ENCODE data around the gene RABL2A. TPM values are rescaled to one million over a fixed set of nuclear protein-coding genes. Genes with fewer than 3 reads are reported as not detected.
A peak's percentile ranks its signal among the peaks of the same experiment; 100 is the strongest.
"Not testable (repeated sequence)": the region's sequence is repeated elsewhere in the genome, so short reads cannot be mapped to it uniquely, and the experiment has no call there.

RABL2A gene
- 4.7 and 9.2 TPM in 2 replicates for total RNA-seq

GRCh38 chr2:113626616-113627330 is at the start of gene RABL2A:
Gene RABL2A, plus strand, starts transcription at chr2:113627266. Its CDS starts 1,341 bp downstream, at chr2:113628607.
- H3K4me3 ChIP-seq (ENCODE audit: low read depth, low read length) = peak within 1 kb of the TSS; percentile 58
- not testable (repeated sequence) for DNase-seq (ENCODE audit: low read depth)

GRCh38 chr2:113578508-113578907 is 48.6 kb upstream of the RABL2A start:
- H3K4me3 ChIP-seq (ENCODE audit: low read depth, low read length); DNase-seq (ENCODE audit: low read depth): not testable (repeated sequence)

DNA sequence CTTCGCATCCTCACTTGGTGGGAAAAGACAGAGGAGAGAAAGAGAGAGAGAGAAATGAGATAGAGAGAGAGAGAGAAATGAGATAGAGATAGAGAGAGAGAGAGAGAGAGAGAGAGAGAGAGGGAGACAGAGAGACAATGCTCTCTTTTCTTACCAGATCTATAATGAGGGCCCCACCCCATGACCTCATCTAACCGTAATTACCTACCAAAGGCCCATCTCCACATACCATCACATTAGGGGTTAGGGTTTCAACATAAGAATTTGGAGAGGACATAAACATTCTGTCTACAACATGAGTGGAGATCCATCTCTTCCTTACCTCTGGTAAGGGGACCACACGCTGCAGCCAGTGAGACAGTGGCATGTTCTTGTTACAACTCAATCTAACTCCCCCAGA is 44.6 kb upstream of the RABL2A start:
- DNase-seq (ENCODE audit: low read depth) = not testable (repeated sequence)

DNA sequence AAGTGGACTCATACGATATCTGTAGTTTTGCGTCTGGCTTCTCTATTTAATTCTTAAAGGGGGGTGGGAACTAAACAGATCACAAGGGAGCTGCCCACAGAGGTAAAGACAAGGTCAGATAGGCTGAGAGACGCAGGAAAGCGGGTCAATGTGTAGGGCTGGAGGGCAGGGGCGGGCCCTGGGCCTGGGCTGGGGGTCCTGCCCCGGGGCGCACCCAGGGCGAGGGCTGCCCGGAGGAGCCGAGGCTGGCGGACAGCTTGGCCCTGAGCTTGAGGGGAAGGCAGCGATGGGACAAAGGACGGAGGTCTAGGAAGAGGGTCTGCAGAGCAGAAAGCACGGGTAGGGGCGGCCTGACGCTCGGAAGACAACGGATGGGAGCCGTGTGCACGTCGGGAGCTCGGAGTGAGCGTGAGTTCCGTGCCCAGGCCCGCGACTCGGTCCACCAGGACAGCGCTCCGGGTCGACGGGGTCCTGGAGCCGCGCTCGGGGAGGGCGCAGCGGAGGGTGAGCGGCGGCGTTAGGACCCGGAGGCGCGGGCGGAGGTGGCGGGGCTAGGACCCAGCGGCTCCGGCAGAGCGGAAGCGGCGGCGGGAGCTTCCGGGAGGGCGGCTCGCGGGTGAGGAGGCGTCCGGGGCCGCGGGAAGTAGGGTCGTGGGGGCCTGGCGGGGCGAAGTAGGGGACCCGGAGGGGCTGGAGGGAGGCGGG is 43.4 kb upstream of the RABL2A start:
- DNase-seq (ENCODE audit: low read depth) = not testable (repeated sequence)
- H3K4me3 ChIP-seq (ENCODE audit: low read depth, low read length) = peak overlapping the region; percentile 70

More for the DNA sequence above, 44.6 kb upstream of the RABL2A start:
- H3K4me3 ChIP-seq (ENCODE audit: low read depth, low read length) = not testable (repeated sequence)

GRCh38 chr2:113584311-113585092 is 42.6 kb upstream of the RABL2A start:
- peak overlapping the region; percentile 70 for H3K4me3 ChIP-seq (ENCODE audit: low read depth, low read length)
- not testable (repeated sequence) for DNase-seq (ENCODE audit: low read depth)

GRCh38 chr2:113587201-113587600 is 39.9 kb upstream of the RABL2A start:
- TF ChIP-seq CTCF (conservative IDR thresholded peaks at IDR 0.05; ENCODE audit: low read depth, low read length) = peak; percentile 47
- not testable (repeated sequence) for DNase-seq (ENCODE audit: low read depth); H3K4me3 ChIP-seq (ENCODE audit: low read depth, low read length)

- not testable (repeated sequence) for H3K4me3 ChIP-seq (ENCODE audit: low read depth, low read length)
Measured at GRCh38 chr2:113589591-113589990, 37.5 kb upstream of the RABL2A start.

DNA sequence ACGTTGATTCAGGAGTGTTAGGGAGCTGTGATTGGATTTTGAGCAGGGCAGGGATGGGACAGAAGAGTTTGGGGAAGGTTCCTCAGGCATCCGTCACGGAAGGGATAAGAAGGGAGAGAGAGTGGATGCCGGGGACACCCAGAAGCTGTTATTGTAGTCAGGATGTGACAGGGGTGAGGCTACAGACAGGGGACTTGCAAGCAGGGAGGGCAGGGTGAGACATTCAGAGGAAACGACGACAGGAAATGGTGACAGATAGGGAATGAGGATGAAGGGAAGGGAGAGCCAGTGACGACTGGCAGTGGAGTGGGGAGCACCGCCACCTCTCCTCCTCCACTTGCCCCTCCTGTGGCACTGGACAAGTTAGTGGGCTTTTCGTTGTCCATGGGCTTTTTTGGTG is 35.1 kb upstream of the RABL2A start:
- not testable (repeated sequence) for H3K4me3 ChIP-seq (ENCODE audit: low read depth, low read length); DNase-seq (ENCODE audit: low read depth)

More at GRCh38 chr2:113589591-113589990, 37.5 kb upstream of the RABL2A start:
- DNase-seq (ENCODE audit: low read depth) = not testable (repeated sequence)

DNA sequence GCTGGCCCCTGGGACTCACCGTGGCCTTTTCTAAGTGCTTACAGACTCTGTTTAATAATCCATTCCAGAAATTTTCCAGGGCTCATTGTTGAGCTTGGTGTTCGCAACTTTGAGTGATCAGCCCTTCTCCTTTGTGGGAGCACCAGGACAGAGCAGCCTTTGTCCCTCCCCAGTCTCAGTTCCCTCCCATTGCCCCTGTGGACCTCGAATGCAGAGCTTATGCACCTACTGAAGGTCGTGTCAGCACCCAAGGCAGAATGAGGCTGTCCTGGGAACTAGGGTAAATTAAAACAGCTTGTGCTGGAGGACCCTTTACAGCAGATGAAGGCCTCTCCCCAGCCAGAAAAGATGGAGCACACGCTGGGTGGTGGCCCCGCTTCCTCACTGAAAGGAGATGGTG is 33.8 kb upstream of the RABL2A start:
- H3K4me3 ChIP-seq (ENCODE audit: low read depth, low read length); DNase-seq (ENCODE audit: low read depth): not testable (repeated sequence)

- not testable (repeated sequence) for H3K4me3 ChIP-seq (ENCODE audit: low read depth, low read length); DNase-seq (ENCODE audit: low read depth)
Measured at GRCh38 chr2:113595725-113596124, 31.3 kb upstream of the RABL2A start.

- not testable (repeated sequence) for H3K4me3 ChIP-seq (ENCODE audit: low read depth, low read length)
Measured at GRCh38 chr2:113597164-113597563, 29.9 kb upstream of the RABL2A start.

DNA sequence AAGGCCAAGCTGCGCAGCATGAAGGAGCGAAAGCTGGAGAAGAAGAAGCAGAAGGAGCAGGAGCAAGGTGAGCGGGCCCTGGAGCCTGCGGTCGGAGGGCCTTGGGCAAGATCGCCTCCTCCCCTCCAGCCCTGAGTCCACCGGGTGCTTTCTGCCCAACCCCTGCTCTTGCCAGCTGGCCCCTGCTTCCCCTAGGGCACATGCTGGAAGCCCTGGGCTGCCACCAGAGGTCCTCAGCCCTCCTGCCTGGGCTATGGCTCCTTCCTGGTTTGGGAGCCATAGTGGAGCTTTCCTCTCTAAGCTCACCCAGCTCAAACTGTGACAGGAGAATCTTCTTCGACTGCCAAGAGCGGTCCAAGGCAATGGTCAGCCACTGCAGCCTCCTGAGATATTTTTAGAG is 29.5 kb upstream of the RABL2A start:
- H3K4me3 ChIP-seq (ENCODE audit: low read depth, low read length); DNase-seq (ENCODE audit: low read depth): not testable (repeated sequence)

More at GRCh38 chr2:113597164-113597563, 29.9 kb upstream of the RABL2A start:
- DNase-seq (ENCODE audit: low read depth) = not testable (repeated sequence)

DNA sequence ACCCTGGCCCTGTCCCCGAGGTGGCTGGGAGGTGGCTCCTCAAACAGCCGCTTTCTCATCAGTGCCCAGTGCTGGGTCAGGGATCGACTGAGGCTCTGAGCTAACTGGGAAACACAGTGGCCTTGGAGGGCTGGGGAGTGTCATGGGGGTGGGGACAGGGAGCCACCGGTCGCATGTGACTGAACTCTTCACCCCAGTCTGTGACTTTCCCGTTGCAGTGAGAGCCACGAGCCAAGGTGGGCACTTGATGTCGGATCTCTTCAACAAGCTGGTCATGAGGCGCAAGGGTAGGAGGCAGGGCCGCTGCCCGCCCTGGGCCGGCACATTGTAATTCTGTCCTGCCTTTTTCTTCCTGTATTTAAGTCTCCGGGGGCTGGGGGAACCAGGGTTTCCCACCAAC is 28.9 kb upstream of the RABL2A start:
- DNase-seq (ENCODE audit: low read depth); H3K4me3 ChIP-seq (ENCODE audit: low read depth, low read length): not testable (repeated sequence)

DNA sequence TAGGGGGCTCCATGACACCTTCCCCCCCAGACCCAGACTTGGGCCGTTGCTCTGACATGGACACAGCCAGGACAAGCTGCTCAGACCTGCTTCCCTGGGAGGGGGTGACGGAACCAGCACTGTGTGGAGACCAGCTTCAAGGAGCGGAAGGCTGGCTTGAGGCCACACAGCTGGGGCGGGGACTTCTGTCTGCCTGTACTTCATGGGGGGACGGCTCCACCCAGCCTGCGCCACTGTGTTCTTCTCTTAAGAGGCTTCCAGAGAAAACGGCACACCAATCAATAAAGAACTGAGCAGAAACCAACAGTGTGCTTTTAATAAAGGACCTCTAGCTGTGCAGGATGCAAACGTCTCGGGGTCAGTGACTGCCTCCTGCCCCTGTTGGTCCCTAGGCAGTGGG is 28.3 kb upstream of the RABL2A start:
- H3K4me3 ChIP-seq (ENCODE audit: low read depth, low read length); DNase-seq (ENCODE audit: low read depth): not testable (repeated sequence)

DNA sequence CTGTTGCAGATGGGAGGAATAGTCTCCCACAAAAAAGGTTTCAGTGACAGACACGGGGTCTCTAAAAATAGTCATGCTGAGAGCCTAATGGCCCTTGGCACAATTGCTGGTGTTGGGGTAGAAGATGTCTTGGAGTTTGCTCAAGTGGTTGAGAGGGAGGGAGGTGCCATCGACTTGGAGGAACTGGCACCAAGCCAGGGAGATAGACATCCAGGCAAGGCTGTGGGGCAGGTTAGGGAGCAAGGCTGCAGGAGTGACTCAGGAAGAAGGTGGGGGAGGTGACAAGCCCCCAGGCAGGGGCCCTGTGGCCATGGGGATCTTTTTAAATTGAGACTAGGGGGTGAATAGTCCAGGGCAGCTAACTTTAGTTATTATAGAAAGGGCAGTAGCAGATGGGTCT is 27.9 kb upstream of the RABL2A start:
- H3K4me3 ChIP-seq (ENCODE audit: low read depth, low read length); DNase-seq (ENCODE audit: low read depth): not testable (repeated sequence)

DNA sequence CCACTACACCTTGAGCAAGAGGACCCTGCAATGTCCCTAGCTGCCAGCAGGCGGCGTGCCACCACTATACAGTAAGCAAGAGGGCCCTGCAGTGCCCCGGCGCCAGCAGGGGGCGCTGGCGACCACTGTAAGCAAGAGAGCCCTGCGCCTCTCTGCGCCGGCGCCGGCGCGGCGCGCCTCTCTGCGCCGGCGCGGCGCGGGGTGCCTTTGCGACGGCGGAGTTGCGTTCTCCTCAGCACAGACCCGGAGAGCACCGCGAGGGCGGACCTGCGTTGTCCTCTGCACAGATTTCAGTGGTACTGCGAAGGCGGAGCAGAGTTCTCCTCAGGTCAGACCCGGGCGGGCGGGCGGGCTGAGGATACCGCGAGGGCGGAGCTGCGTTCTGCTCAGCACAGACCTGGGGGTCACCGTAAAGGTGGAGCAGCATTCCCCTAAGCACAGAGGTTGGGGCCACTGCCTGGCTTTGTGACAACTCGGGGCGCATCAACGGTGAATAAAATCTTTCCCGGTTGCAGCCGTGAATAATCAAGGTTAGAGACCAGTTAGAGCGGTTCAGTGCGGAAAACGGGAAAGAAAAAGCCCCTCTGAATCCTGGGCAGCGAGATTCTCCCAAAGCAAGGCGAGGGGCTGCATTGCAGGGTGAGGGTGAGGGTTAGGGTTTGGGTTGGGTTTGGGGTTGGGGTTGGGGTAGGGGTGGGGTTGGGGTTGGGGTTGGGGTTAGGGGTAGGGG is 24.9 kb upstream of the RABL2A start:
- H3K4me3 ChIP-seq (ENCODE audit: low read depth, low read length); DNase-seq (ENCODE audit: low read depth): not testable (repeated sequence)

Measured in epithelial cell of proximal tubule (primary cell).